A204.1 (cell line): ENCODE results near the gene BIRC7.
"Not testable (repeated sequence)": the region's sequence is repeated elsewhere in the genome, so short reads cannot be mapped to it uniquely, and the experiment has no call there.

Experiments used
- FAIRE-seq: peaks from 2 replicates; lab custom pipeline; 2012; peaks lifted over from hg19 to GRCh38; lab: Jason Lieb, UNC

BIRC7 gene

DNA sequence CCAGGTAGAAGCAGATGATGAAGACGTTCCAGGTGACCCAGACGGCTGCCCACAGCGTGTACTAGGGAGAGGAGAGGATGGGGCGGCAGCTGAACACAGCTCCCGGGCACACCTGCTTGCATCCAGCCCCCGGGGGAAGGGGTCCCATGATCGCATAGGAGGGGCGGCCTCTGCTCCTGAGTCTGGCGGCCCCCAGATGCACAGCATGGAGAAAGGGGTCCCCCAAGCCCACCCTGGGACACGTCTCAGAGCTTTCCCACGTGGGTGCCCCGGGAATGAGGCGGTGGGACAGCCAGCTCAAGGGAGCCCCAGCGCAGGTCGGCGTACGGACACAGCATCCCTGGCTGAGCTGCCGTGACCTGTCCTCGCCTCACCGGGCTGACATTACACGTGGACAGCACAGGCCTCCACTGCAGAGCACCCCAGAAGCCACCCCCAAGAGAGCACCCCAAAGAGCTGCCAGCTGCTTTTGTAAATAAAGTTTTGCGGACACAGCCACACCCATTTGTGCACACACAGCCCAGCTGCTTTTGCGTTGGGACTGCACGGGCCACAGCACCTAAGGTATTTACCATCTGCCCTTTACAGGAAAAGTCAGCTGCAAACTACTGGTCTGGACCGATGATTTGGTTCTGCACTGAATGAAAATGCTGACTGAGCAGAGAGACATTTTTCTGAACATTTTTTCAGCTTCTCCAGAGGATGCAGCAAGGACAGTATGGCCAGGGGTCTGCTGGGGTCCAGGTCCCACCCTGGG, 13.3 kb downstream of the BIRC7 start:
- no peak for FAIRE-seq

DNA sequence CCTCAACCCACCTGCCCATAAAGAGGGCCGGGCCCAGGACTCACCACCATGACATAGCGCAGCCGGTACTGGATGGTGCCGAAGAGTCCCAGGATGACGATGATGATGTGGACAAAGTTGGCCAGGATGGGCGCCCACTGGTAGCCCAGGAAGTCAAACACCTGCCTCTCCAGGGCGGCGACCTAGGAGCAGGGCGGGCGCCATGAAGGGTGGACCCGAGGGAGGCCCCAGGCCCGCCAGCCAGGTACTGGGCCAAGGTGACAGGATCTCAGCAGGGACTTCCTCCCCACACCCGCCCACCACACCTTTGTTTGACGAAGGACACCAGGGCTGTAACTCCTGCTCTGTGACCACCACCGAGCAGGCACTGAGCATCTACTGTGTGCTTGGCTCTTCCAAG, 14.2 kb downstream of the BIRC7 start:
- FAIRE-seq = no peak

DNA sequence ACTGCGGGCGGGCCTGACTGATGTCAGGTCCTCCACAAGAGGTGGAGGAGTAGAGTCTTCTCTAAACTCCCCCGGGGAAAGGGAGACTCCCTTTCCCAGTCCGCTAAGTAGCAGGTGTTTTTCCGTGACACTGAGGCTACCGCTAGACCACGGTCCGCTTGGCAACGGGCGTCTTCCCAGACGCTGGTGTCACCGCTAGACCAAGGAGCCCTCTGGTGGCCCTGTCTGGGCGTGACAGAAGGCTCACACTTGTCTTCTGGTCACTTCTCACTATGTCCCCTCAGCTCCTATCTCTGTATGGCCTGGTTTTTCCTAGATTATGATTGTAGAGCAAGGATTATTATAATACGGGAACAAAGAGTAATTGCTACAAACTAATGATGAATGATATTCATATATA, 15.6 kb downstream of the BIRC7 start:
- FAIRE-seq = not testable (repeated sequence)

DNA sequence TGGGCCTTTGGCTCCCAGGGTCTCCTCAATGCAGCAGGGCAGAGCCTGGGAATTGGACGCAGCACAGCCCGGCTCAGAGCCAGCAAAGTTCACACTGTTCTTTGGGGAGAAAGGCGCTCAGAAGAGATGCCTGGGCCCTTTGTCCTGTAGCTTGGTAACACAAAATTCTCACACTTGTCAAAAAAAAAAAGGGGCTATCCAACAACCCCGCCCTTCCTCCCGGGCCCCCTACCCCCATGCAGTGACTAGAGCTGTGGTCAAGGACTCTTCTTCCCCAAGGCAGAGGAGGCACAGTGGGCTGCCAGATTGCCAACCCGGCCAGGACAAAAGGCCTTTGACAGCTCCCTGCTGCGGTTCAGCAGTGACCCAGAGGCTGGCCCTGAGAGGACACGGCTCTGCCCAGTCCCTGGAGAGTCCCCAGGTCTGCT, 16.6 kb downstream of the BIRC7 start:
- FAIRE-seq = no peak

DNA sequence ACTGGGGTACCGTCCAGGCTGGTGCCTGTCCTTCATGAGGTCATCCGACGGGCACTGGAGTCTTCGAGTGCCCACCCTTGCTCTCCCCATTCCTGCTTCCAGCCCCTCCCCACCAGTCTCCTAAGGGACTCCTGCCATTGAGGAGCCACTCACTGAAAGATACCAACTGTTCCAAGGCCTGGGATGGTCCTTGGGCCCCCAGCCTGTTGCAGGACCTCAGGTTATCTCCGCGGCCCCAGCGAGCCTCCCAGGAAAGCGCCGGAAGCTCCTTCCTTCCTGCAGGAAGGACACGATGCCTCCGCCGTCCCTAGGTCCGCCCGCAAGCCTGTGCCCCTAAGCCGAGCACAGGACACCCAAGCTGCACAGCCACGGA, 17.3 kb downstream of the BIRC7 start:
- FAIRE-seq = no peak

DNA sequence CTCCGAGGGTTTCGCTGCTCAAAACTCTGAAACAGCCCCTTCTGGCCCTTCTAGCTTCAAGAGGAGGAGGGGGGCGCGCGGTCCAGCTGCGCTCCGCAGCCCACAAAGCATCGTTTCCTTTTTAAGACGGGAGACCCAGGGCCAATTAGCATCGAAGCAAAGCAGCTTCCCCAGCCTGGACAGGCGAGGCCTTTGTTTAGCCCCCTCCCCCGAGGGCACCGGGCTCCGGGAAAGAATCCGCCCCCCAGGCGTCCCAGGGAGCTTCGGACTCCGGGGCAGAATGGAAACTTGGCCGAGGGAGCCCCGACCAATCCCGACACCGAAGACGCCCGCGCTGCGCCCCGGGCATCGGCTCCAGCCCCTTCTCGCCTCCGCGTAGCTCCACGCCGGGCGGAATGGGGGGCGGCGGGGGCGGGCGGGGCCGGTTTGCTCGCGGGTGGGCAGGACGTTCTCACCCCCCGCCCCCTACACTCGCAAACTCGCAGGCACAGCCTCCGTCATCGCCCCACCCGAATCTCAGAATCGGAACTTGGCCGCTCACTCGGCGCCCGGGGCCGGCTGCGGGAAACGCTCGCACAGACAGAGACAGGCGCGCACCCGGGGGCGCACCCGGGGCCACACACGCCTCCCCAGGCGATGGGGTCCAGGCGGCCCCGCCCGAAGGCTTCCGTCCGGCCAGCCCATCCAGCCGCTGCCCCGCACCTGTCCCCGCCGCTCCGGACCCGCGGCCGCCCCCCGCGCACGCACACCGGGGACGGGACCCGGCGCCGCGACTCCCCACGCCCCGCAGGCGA, 17.9 kb downstream of the BIRC7 start:
- no peak for FAIRE-seq

DNA sequence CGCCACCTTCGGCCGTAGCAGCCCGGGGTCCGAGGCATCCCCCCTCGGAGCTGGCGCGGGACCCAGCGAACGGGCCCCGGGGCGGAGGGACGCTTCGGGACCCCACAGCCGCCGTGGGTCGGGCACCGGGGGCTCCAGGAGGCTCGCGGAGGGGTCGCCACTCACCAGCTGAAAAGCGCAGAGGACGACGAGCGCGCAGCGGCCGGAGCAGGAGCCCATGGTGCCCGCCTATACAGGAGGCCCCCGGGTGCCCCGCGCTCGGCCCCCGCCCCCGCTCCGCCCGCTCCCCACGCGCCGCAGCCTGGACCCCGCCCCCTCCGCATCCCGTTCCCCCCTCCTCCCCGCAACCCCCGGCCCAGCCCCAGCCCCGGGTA, 18.5 kb downstream of the BIRC7 start, which contains the start of gene NKAIN4:
Gene NKAIN4 (minus strand): TSS at position 232 of the 374 bp plus-strand sequence. CDS start 13 bp downstream, at position 219.
- no peak for FAIRE-seq

DNA sequence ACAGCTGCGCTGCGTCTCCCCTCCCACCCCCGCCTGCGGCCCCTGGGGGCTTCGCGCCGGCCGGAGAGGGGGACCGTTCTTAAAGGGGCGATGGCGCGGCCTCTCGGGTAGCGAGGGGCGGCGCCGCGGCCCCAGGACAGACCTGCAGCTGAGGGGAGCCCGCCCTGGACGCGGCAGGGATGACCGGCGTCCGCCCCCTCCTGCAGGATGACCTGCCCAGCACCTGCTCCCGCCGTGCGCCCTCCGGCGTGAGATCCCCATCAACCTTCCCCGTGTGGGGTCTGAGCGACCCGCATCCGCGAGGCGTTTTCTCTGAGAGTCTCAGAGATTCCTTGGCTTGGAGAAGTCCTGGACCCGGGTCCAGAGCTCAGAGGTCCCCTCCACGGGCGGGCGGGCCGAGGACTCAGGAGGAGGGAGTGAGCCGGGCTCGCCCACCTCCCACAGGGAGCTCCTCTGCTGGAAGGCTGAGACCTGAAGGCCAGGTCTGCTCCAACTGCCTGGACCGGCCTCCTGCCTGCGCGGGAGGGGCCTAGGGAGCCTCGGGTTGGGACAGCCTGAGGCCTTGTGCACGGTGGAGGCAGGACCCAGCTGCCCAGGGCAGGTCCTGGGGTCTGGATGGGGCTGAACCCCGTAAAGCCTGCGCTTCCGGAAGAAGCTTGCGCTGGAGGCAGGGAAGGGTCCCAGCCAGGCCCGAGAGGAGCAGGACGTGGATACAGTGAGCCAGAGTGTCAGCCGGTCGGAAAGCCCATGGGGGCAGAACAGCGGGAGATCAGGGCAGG, 19.1 kb downstream of the BIRC7 start:
- no peak for FAIRE-seq

DNA sequence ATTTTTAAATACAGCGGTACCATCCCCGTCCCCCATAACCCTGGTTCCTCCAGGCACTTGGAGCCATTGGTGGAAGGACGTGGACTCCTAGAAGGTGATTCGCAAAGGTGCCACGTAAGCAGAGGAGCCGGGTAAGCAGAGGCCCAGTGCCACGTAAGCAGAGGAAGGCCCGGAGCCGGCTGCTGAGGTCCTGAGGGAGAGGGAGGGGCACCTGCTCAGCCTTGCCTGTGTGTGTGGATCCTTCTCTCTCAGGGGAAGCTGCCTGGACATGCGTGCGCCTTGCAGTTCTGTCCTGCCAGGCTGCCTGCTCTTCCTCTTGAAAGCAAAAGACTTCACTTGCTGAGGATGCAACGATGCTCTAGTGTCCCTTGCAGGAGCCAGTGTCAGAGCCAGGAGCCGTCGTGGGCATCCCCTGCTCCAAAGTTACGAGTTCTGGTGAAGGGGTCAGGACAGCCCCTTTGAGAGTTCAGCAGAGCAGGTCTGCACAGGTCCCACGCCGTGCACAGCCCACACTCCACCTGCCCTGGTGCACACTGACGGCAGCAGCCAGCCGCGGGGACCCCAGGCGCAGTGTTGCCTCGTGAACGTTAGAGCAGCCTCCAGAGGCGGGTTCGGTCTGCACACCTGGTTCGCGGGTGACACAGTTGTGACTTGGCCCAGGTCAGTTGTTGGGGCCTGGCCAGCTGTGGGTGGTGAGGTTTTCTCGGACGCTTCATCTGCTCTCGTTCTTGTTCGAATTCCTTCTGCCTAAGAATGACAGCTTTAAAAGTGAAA, 20.4 kb downstream of the BIRC7 start:
- no peak for FAIRE-seq

DNA sequence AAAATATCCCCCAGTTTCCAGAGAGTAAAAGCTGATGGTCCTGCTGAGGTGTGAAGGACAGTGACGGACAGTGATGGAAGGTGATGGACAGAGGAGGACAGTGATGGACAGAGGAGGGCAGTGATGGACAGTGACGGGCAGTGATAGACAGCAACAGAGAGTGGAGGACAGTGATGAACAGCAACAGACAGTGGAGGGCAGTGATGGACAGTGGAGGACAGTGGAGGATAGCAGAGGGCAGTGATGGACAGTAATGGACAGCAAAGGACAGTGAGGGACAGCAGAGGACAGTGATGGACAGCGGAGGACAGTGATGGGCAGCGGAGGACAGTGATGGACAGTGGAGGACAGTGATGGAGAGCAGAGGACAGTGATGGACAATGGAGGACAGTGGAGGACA, 21.2 kb downstream of the BIRC7 start:
- no peak for FAIRE-seq

DNA sequence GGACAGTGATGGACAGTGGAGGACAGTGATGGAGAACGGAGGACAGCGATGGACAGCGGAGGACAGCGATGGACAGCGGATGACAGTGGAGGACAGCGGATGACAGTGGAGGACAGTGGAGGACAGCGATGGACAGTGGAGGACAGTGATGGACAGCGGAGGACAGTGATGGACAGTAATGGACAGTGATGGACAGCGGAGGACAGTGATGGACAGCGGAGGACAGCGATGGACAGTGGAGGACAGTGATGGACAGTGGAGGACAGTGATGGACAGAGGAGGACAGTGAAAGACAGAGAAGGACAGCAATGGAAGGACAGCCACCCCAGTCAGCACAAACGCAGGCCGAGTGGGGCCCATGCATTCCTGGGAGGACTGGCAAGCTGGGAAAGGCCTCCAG, 21.9 kb downstream of the BIRC7 start:
- no peak for FAIRE-seq

DNA sequence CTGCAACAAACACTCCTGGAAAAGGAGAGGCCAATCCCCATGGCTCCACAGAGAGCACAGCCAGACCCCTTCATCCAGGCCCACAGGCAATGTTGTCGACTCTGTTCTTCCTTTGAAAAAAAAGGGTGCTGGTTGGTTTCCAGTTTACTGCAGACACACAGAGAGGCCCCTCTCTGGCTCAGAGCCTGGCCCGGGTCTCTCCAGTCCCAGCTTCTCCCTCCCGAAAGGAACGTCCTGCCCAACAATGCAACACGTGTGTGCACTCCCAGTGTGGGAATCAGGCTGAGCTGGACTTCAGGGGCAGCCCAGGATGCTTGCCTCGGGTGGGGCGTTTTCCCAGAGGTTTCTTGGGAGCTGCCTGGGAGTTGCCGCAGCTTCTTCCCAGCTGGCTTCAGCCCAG, 23.1 kb downstream of the BIRC7 start:
- no peak for FAIRE-seq

DNA sequence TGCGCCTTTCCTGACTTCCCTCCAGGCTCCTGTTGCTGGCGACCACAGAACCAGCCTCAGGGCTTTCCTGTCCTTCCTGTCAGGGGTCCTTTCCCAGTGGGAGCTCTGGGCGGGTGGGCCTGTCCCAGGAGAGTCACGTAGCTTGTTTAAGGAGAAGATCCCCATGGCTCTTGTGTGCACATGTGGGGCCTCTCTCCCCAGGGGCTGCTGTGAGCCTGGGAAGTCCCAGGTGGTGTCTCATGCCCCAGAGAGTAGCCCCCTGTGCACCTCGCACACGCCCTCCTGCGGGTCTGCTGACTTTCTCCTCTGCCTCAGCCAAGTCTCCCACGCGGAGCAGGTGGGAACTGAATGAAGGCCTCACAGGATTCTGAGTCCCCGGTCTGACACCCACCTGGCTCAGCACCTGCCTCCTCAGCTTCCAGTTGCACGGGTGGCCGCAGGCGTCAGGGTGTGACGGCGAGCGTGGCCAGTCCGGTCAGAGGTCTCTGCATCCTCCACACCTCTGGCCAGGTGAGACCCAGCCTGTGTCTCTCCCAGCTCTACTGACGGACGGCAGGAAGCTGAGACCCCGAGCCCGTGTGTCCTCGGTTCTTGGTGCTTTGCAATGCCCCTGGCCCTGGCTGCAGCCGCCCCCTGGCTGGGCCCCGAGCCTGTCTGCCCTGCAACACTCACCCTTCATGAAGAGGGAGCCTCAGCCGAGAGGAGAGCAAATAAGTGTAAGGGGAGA, 24.2 kb downstream of the BIRC7 start:
- FAIRE-seq = no peak

DNA sequence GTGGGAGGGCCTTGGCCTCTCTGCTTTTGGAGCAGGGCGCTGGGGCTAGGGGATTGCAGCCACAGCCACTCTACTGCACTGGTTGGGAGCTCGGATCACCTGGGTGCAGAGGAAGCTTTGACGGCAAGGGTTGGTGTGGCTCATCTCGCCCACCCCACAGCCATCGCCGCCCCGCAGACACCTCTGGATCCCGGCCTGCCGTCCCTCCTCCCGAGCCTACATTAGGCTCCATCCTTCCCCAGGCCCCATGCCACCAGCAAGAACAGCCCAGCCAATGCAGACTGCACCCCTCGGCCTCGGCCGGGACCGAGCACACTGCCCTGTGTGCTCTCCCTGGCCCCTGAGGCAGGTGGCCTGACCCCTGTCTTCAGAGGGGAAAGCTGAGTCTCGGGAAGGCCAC, 24.8 kb downstream of the BIRC7 start:
- no peak for FAIRE-seq

DNA sequence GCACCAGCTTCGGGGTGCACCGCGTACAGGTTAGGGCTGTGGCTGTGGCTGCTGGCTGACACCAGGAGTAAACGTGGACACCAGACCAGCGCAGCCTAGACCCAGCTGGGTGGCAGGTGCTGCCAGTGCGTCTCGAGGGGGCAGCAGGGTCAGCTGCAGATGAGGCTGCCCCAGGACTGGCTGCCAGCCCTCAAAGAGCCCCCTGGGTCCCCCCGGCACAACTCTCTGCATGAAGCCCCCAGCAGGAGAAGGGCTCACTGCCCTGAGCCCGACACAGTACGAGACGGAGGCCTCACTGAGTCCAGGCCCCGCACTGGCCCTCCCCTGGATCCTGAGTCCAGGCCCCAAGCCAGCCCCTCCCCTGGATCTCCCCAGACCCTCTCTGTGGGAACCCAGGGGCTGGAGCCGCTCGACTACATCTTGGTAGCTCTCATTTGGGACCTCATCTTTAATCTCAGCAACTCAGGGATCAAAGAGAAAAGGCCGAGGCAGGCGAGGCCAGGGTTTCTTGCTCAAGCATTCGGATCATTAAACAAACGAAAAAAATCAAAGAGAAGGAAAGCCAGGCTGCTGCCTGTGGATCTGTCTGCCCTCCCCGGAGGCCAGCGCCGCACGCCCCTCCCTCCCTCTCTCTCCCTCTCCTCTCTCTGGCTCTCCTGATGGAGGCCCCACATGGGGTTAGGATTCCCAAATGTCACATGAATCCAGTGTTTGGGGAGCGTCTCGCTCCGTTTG, 25.5 kb downstream of the BIRC7 start:
- FAIRE-seq = no peak

DNA sequence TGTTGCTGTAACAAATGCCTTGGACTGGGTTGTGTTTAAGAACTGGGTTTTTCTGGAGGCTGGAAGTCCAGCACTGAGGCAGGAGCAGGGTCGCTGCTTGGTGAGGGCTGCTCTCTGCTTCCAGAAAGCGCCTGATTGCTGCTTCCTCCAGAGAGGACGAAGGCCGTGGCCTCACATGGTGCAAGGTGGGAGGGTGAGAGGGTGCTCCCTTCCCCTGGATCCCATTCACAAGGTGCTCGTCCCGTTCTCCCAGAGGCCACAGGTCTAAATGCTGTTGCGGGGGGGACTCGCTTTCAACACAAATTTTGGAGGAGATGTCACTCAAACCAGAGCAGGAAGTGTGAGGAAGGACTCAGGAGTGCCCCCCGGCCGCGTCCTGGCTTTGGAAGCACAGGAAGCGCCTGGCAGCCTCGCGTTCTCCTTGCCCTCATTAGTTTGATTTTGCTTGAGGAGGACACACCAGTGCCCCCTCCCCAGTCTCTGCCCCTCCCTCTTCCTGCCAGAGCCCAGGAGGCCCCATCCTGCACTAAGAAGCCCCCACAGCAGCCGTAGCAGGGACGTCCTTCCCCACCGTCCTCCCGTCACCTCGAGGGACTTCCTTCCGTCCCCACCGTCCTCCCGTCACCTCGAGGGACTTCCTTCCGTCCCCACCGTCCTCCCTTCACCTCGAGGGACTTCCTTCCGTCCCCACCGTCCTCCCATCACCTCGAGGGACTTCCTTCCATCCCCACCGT, 26.3 kb downstream of the BIRC7 start:
- FAIRE-seq = no peak

DNA sequence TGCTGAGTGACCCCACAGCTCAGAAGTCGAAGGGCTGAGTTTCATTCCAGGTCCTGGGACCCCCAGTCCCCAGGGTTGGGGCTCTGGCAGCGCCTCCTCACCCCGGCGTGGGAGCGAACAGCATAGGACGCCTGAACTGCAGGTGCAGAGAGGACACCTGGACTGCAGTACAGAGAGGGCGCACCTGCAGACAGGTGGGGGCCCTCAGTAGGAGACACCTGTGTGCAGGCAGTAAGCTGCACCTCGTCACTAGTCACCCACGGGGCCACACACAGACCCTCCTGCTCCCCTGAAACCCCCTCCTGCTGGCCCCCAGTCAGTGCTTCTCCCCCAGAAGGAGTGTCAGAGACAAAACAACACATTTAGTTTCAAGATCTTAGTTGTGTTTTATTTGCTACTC, 27.1 kb downstream of the BIRC7 start:
- FAIRE-seq = no peak

DNA sequence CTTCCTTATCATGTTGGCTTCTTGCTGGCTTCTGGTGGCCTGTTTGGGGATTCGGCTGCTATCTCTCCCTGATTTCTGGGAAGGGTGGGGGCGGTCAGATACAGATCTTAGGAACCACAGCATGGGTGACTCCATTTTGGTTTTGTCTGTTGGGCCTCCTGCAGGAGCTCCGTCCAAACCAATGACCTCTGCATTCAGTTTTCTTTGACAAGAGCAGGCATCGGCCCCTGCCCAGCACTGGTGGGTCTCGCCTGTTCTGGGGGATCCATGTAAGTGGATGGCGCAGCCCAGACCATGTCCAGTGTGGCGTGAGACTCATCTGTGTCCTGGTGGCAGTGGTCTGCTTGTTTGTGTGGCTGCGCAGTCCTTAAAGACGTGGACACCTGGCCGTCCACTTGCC, 28.3 kb downstream of the BIRC7 start:
- FAIRE-seq = no peak

DNA sequence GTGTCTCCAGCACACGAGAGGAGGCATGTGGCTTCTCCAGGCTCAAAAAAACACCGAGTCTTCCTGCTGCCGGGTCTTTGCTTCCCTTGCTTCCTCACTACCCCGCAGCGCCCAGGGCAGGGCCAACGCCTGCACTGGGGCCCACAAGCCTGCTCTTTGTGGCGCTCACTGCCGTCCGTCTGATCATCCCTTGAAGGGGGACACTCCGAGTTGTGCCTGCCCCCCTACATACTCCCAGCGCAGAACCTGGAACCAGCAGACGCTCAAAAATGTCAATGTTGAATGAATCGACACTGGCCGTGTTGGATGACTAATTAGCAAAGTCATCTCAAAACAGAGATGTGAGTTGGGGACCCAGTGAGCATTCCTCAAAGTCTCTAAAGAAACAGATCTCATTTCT, 28.8 kb downstream of the BIRC7 start:
- FAIRE-seq = no peak

DNA sequence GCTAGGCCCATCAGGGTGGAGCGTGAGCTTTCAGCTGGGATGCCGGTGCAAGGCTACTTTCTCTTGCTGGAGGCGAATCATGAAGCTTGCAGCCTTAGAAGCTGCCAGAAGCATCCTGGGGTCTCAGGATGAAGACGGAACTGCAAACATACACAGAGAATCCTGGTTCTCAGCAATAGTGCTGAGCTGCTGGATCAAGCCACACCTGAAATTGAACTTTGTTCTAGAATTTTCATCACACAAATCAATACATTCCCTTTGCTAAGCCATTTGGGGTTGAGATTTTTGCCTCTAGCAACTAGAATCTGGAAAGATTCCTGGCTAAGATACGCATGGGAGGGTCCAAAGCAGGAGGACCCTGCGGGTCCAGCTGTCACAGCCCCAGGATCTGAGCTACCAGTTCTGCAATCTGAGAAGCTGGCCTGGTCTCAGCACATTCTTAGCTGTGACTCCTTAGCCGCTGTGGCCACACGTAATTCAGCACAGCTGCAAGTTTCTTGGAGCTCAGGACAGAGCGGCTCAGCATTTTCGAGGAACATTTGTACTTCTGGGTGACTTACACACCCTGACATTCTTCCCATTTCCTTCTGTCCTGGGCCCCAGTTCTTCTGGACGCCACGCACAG, 30.3 kb downstream of the BIRC7 start:
- no peak for FAIRE-seq
